HEK293T (cell line): ENCODE data around the gene TFAP2D.

Source experiments
- CTCF ChIA-PET: fragments of 350-600 bp; formaldehyde crosslinking; extraction: SDS; loops from one replicate; lab custom pipeline; 2021; ENCODE audit warnings: antibody characterized with exemption, inconsistent platforms; lab: Yijun Ruan, JAX
- POLR2A ChIA-PET: fragments of 350-600 bp; formaldehyde crosslinking; extraction: SDS; loops from one replicate; lab custom pipeline; 2020; ENCODE audit warnings: antibody characterized with exemption, inconsistent platforms; lab: Yijun Ruan, JAX
- DNase-seq: peaks from one replicate; pipeline ENCODE4 v3.0.0; 2012; ENCODE audit warnings: mixed read lengths; ENCODE audit errors: extremely low spot score
- ARNT ChIP-seq: fragments of 450-650 bp; IDR thresholded peaks from 2 replicates; pipeline ENCODE4 v1.6.1; 2017; ENCODE audit warnings: mild to moderate bottlenecking
- BHLHE40 ChIP-seq: fragments of 450-650 bp; IDR thresholded peaks from 2 replicates; pipeline ENCODE4 v1.6.1; 2016; ENCODE audit warnings: mild to moderate bottlenecking, moderate library complexity, borderline replicate concordance
- CTBP1 ChIP-seq: fragments of 450-650 bp; IDR thresholded peaks from 2 replicates; pipeline ENCODE4 v1.6.1; 2016; ENCODE audit warnings: borderline replicate concordance
- ELF4 ChIP-seq: fragments of 450-650 bp; IDR thresholded peaks from 2 replicates; pipeline ENCODE4 v1.6.1; 2017; ENCODE audit warnings: antibody characterized with exemption
- FOXA1 ChIP-seq: fragments of 450-650 bp; IDR thresholded peaks from 2 replicates; pipeline ENCODE4 v1.6.1; 2016; ENCODE audit warnings: mild to moderate bottlenecking
- FOXK2 ChIP-seq: fragments of 450-650 bp; IDR thresholded peaks from 2 replicates; pipeline ENCODE4 v1.6.1; 2016; ENCODE audit warnings: mild to moderate bottlenecking
- FOXM1 ChIP-seq: fragments of 450-650 bp; IDR thresholded peaks from 2 replicates; pipeline ENCODE4 v1.6.1; 2017; ENCODE audit warnings: mild to moderate bottlenecking, borderline replicate concordance
- HDGF ChIP-seq: fragments of 450-650 bp; IDR thresholded peaks from 2 replicates; pipeline ENCODE4 v1.6.1; 2017; ENCODE audit warnings: antibody characterized with exemption, borderline replicate concordance
- L3MBTL2 ChIP-seq: fragments of 450-650 bp; conservative IDR thresholded peaks from 2 replicates; pipeline ENCODE4 v1.6.1; 2016; ENCODE audit warnings: mild to moderate bottlenecking
- LEF1 ChIP-seq: fragments of 450-650 bp; IDR thresholded peaks from 2 replicates; pipeline ENCODE4 v1.6.1; 2017; ENCODE audit warnings: mild to moderate bottlenecking, borderline replicate concordance
- NFRKB ChIP-seq: fragments of 450-650 bp; IDR thresholded peaks from 2 replicates; pipeline ENCODE4 v1.6.1; 2016; ENCODE audit warnings: mild to moderate bottlenecking, moderate library complexity
- PKNOX1 ChIP-seq: fragments of 450-650 bp; IDR thresholded peaks from 2 replicates; pipeline ENCODE4 v1.6.1; 2016
- SP1 ChIP-seq: fragments of 450-650 bp; IDR thresholded peaks from 2 replicates; pipeline ENCODE4 v1.6.1; 2017
- SUZ12 ChIP-seq: fragments of 450-650 bp; IDR thresholded peaks from 2 replicates; pipeline ENCODE4 v1.6.1; 2016; ENCODE audit warnings: mild to moderate bottlenecking
- TARDBP ChIP-seq: fragments of 450-650 bp; IDR thresholded peaks from 2 replicates; pipeline ENCODE4 v1.6.1; 2016
- ZNF384 ChIP-seq: fragments of 450-650 bp; IDR thresholded peaks from 2 replicates; pipeline ENCODE4 v1.6.1; 2016

The TFAP2D gene

GRCh38 chr6:50816115-50816675, 102.9 kb downstream of the TFAP2D start:
- POLR2A ChIA-PET: no interaction called here
- CTCF ChIA-PET: no interaction called here
- DNase-seq: peak; percentile 55
- TF ChIP-seq CTBP1 (no peak), L3MBTL2 (no peak), ARNT (no peak), FOXM1 (no peak), PKNOX1 (no peak), BHLHE40 (no peak), ELF4 (no peak), LEF1 (no peak)

- DNase-seq: no peak
- ChIA-PET POLR2A (no interaction called here), CTCF (no interaction called here)
- no peak for TF ChIP-seq ARNT
- no peak for TF ChIP-seq ZNF384
- no peak for TF ChIP-seq SP1
- no peak for TF ChIP-seq LEF1
- TF ChIP-seq BHLHE40: no peak
- TF ChIP-seq HDGF: no peak
- no peak for TF ChIP-seq CTBP1
- TF ChIP-seq FOXK2: no peak
- no peak for TF ChIP-seq FOXA1
- TF ChIP-seq SUZ12: no peak
- TF ChIP-seq FOXM1: no peak
- no peak for TF ChIP-seq TARDBP
- TF ChIP-seq ELF4: no peak
- no peak for TF ChIP-seq NFRKB
- no peak for TF ChIP-seq PKNOX1
- TF ChIP-seq L3MBTL2: no peak
Measured at GRCh38 chr6:50816947-50817645, 103.8 kb downstream of the TFAP2D start.

- no peak for DNase-seq
- POLR2A ChIA-PET: no interaction called here
- CTCF ChIA-PET: no interaction called here
- TF ChIP-seq FOXK2 (no peak), FOXA1 (no peak), SUZ12 (no peak), ARNT (no peak), HDGF (no peak), FOXM1 (no peak), LEF1 (no peak), TARDBP (no peak), CTBP1 (no peak), PKNOX1 (no peak), SP1 (no peak), ELF4 (no peak), L3MBTL2 (no peak), BHLHE40 (no peak), NFRKB (no peak), ZNF384 (no peak)
Measured at GRCh38 chr6:50817646-50817950, 104.3 kb downstream of the TFAP2D start.

GRCh38 chr6:50818020-50818419, 104.7 kb downstream of the TFAP2D start:
- DNase-seq: no peak
- TF ChIP-seq LEF1 (no peak), NFRKB (no peak), SUZ12 (no peak), FOXK2 (no peak), HDGF (no peak), FOXM1 (no peak), L3MBTL2 (no peak), SP1 (no peak), ELF4 (no peak), TARDBP (no peak), BHLHE40 (no peak), FOXA1 (no peak), CTBP1 (no peak)
- CTCF ChIA-PET: no interaction called here
- POLR2A ChIA-PET: no interaction called here

GRCh38 chr6:50818673-50819072, 105.3 kb downstream of the TFAP2D start, which contains the start of gene TFAP2B:
Gene TFAP2B, plus strand, starts transcription at chr6:50818871. Its CDS starts 21 bp downstream, at chr6:50818892.
- no peak for TF ChIP-seq PKNOX1
- TF ChIP-seq TARDBP: no peak
- TF ChIP-seq SUZ12: no peak
- no peak for TF ChIP-seq ARNT
- no peak for TF ChIP-seq NFRKB
- TF ChIP-seq FOXM1: no peak
- TF ChIP-seq LEF1: no peak
- no peak for TF ChIP-seq L3MBTL2
- TF ChIP-seq ELF4: no peak
- no peak for TF ChIP-seq CTBP1
- TF ChIP-seq FOXK2: no peak
- no peak for TF ChIP-seq SP1
- no peak for TF ChIP-seq ZNF384
- no peak for TF ChIP-seq BHLHE40
- TF ChIP-seq HDGF: no peak
- no peak for TF ChIP-seq FOXA1
- ChIA-PET CTCF (no interaction called here), POLR2A (no interaction called here)
- no peak for DNase-seq
